HL-60/S4 (cell line): ENCODE data around the gene CPSF3.
"Not testable (repeated sequence)": the region's sequence is repeated elsewhere in the genome, so short reads cannot be mapped to it uniquely, and the experiment has no call there.

ENCODE experiments used
- in situ Hi-C: fragments of 300-500 bp; cut with MboI; formaldehyde crosslinking; loops from 2 replicates; pipeline ENCODE4 v1.14.3; 2022; ENCODE audit warnings: low sequenced_read_pairs

The CPSF3 gene

DNA sequence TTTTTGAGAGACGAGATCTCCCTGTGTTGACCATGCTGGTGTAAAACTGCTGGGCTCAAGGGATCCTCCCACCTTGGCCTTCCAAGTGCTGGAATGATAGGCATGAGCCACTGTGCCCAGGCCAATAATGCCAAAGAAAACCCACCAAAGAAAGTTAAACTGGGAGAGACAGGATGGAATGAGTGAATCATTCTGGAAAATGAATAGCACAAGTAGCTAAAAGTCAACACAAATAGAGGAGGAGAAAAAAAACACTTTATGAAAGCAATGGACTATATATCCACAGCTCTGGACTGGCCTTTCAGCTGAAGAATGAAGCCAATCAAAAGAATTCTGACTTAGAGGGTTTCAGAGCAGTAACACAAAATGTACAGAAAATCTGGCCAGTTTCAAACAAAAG lies 74.8 kb downstream of the CPSF3 start:
- in situ Hi-C loops: no loop called here

DNA sequence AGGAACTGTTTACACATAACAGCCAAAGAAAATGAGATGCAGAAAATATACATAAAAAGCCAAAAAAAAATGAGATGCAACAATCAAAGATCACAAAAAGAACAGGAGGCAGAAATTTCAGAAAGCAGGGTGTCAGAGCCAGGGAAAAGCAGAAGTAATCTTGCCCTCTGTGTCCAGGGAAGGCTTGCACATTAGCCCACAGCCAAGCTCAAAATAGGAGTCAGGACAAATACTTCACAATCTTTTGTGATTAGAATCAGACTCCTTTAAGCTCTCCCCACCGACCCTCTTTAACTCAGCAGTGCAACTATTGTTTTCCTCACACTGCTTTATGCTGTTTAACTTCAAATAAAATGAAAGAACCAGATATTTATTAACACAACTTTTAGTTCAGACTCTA lies 85.5 kb downstream of the CPSF3 start:
- in situ Hi-C loops: no loop called here

DNA sequence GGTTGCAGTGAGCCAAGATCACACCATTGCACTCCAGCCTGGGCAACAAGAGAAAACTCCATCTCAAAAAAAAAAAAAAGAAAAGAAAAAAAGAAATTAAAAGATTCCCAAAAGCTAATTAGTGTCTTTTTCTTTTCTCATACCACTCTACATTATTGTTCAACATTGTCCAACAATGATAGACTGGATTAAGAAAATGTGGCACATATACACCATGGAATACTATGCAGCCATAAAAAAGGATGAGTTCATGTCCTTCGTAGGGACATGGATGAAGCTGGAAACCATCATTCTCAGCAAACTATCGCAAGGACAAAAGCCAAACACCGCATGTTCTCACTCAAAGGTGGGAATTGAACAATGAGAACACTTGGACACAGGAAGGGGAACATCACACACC lies 90.5 kb downstream of the CPSF3 start:
- in situ Hi-C loops: not testable (repeated sequence)

DNA sequence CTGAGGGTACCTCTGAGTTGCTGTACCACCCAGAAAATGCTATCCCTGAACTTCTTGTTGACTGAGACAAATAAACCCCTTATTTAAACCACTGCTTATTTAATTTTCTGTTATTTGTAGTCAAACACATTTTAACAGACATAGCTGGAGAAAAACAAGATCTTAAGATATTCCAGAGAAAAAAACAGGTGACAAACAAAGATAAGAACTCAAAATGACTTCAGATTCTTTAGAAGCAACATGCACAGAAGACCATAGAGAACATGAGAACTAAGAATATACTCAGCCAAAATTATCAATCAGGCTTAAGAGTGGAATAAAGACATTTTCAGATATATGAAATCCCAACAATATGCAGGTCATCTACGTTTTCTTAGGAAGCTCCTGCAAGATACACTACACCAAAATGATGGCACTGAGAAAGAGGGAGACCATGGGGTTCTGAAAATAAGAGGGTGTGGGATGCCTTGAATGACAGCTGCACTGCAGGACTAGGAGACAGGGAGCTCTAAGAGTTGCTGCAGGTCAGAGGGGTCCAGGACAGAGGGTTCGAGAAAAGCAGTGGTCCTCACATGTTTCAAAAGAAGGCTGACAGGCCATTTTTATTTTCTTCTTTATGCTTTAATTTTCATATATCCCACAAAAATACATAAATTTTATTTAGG lies 93.8 kb downstream of the CPSF3 start:
- in situ Hi-C loops: no loop called here

DNA sequence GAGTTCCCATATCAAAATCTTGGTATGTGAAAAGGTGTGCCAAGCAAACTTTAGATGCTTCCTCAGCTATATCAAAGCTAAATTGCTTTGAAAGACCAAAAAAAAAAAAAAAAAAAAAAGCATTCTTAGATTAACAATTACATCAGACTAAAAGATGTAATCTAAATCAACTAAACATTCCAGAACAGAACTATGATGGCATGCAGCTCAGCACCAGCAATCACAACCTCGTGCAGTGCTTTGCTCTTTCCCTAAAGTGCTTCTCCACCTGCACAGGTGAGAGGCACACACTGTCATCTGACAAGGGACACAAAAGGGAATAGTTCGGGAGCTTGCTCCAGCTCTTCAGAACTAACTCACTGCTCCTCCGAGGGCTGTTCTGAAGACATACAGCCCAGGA lies 94.7 kb downstream of the CPSF3 start:
- in situ Hi-C loops: no loop called here

DNA sequence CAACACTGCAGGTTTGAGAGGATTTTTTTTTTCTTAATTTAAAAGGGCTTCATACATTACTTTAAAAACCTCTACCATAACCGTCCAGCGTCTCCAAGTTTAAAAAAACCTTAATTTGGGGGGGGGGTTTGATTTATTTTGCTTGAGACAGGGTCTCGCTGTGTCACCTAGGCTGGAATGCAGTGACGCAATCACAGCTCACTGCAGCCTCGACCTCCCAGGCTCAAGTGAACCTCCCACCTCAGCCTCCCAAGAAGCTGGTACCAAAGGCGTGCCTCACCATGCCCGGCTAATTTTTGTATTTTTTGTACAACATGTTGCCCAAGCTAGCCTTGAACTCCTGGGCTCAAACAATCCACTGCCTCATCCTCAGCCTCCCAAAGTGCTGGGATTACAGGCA lies 95.3 kb downstream of the CPSF3 start:
- in situ Hi-C loops: no loop called here

DNA sequence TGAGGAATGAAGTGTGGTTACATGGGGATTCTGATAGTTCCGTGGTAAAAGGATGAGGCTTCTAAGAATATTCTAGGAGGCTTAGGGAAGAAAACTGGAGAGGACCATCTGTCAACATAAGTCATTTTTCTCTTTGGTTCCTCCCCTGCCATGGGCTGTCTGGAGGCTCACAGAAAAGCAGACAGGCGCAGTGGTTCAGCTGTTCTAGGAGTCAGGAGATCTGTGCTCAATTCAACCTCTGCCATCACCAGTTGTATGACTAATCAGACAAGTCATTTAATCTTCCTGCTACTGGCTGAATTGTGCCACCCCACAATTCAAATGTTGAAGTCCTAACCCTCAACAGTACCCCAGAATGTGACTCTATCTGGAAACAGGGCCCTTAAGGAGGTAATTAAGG lies 95.8 kb downstream of the CPSF3 start:
- in situ Hi-C loops: no loop called here
